GM19455 (cell line): ENCODE results near the gene BMPER.

Source experiments
- ATAC-seq: cut with Tn5 transposase; IDR thresholded peaks from one replicate; pipeline ENCODE4 v1.9.1; 2021; ENCODE audit not compliant: unreplicated experiment

BMPER gene

GRCh38 chr7:34086981-34087380, 181.6 kb downstream of the BMPER start:
- ATAC-seq: no peak

- ATAC-seq: no peak
Measured at GRCh38 chr7:34087892-34088891, 182.9 kb downstream of the BMPER start.

GRCh38 chr7:34090816-34091215, 185.5 kb downstream of the BMPER start:
- ATAC-seq: no peak

DNA sequence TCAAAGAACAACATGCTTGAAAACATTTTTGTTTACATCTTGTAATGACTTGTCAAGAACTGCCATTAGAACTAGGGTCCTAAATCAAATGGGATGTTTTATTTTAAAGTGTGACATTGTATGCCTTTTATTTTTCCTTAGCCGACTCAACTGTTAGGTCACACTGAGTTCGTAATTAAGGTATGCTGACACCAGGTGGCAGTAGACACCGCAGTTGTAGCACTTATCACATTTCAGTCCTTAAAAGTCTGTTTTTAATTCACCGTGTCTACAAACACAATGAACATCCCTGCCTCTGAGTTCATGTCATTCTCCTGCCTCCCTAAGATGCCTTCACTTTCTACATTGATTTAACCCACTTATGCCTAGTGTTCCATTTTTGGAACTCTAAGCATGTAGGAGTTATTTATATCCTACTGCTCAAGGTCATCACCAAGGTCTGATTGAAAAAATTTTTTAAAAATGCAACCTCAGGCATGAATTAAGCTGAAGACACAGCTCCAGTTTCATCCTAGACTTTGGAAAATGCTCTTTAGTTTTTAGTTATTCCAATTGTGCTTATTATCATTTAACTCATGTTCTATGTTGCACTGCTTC, 186.1 kb downstream of the BMPER start:
- ATAC-seq: no peak

DNA sequence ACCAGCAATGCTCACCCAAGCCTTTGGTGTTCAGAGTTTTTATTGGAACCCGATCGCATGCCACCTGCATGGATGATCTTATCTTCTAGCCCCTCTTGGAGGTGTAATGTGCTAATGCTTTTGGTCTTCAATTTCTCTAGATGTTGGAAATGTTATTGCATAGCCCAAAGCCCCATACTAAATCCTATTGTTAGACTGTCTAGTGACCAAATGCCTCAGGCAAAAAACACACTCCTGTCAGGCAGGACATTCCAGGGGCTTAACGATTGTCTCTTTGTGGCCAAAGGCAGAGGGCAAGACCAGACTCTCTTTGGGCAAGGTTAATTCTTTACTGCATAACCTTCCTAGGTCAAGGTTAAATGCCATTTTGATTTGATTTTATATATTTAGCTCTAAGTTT, 187.9 kb downstream of the BMPER start:
- ATAC-seq: no peak

DNA sequence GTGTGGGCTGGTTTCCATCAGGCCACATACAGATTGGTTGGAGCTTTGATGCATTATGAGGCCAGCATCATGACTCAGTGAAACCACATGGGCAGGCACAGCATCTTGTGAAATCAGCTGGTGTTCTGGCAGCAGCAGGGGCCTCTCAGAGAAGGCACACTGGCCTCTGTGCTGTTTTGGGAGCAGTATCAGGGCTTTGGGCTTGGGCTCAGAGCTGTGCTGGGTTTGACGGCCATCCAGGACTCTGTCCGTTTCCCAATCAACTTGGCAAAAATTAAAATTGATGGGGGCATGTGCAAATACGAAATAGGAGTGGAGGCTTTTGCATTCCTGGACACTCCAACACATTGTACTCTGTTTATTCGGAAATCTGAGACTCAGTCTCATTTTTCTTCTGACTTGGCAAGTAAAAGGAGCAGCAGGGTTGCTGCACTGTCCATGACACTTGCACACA, 190.9 kb downstream of the BMPER start:
- no peak for ATAC-seq

DNA sequence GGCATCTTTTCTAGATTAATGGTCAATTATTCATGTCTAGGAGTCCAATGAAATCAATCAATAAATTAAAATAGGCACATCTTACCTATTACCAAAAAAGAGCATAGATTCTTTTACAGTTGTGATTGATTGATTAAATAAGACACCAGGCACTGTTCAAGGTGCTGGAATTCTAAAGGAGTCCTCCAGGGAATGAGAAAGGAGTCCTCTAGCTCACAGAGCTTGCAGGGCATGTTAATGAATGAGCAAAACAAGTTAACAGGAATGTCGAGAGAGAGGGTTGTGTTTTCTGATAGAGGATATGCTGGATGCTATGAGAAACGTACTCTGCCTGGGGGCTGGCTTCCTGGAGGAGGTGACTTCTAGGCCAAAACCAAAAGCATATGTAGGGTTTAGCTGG, 191.4 kb downstream of the BMPER start:
- no peak for ATAC-seq

DNA sequence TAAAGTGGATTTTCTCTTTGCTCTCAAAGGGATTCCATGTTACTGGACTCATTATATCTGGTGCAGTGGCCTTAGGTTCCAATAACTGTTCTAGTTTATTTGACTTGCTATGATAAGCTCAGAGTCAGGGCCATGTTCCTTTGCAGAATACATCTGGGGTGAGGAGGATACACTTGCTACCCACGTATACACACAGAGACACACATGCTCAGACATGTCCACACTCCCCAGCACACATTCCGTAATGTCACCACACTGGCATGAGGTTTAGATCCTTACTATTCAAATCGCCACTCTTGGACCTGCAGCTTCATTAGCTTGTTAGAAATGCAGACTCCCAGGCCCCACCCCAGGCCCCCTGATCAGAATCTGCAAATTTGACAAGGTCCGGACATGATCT, 195.3 kb downstream of the BMPER start:
- no peak for ATAC-seq

- ATAC-seq: no peak
Measured at GRCh38 chr7:34104115-34104514, 198.8 kb downstream of the BMPER start.

DNA sequence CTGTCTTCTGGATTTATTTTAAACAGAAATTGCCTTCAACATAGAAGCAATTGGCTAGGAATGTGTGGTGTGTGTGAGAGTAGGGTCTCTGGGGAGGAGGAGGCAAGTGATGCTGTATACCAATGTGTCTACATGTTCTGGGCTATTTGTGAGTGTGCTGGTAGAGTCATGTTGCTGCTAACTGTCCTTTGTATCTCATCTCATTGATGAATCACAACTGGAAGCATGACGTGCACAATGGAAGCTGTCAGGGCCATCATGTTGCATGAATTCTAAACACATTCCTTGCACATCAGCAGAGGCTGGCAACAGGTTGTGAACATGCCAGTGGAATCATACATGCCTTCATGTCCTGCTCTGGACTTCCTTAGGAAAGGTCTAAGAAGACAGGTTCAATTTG, 199.7 kb downstream of the BMPER start:
- ATAC-seq: no peak

GRCh38 chr7:34107276-34107675, 201.9 kb downstream of the BMPER start:
- ATAC-seq: no peak

GRCh38 chr7:34108165-34108564, 202.8 kb downstream of the BMPER start:
- ATAC-seq: no peak

DNA sequence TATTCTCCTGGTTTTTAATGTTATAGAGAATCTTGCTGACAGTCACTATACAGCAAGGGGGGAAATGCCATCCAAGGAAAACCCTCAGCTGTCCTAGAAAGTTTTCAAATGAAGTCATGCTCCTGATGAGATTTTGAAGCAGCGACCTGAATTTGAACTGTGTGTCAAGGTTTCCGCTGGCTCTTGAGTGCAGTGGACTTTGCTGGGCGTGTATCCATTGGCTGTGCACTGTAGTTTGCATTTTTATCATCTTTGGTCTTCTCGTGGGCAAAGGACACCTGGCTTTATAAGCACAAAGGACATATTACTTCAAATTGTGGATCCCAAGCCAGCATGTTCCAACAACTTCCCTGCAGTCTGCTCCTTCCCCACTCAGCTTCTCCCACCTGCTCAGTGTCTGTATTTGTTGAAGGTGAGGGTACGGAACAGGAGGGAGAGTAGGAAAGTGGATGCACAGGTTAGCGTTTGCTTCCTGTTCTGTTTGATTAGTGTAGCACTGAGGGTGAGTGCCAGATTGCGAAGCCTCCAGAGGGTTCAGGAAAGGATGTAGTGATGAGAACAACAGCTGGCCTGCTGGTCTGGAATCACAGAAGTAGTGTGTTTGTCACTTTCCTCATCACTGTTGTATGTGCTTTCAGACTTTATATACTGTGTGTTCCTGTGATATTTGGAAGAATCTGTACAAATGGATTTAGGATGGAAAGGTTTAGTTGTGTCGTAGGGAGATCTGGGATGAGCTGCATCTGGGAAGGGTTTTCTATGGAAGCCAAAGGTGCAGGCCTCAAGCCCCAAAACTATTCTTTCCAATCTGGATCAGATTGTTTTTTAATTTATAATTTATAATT, 204.8 kb downstream of the BMPER start:
- no peak for ATAC-seq

DNA sequence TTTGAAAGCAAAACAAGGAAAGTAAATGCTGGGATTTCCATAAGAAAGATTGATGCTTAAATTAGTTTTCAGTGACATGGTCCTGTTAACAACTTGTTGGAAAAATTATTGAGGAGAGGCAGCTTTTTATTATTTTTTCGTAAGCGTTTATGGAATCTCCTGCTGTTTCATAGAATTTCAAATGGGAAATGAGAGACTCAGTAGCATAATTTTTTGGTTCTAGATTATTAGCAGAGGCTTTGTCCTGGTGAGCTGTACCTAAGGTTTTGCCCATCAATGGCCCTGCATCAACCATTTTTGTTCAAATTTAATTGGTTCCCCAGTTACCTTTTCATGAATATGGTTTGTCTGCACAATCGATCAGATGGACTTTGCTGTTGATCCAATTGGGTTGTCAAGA, 205.7 kb downstream of the BMPER start:
- ATAC-seq: no peak

DNA sequence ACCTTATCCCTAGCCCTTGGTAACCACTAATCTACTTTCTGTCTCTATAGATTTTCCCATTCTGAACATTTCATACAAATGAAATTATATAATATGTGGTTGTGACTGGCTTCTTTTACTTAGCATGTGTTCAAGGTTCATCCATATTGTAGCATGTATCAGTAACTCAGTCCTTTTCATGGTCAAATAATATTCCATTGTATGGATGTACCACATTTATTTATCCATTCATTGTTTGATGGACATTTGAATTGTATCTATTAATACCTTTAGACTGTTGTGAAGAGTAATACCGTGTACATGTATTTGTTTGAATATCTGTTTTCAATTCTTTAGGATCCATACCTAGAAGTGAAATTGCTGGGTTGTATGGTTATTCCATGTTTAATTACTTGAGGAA, 210.2 kb downstream of the BMPER start:
- no peak for ATAC-seq

GRCh38 chr7:34117573-34117972, 212.2 kb downstream of the BMPER start:
- no peak for ATAC-seq

- no peak for ATAC-seq
Measured at GRCh38 chr7:34121366-34121765, 216.0 kb downstream of the BMPER start.

DNA sequence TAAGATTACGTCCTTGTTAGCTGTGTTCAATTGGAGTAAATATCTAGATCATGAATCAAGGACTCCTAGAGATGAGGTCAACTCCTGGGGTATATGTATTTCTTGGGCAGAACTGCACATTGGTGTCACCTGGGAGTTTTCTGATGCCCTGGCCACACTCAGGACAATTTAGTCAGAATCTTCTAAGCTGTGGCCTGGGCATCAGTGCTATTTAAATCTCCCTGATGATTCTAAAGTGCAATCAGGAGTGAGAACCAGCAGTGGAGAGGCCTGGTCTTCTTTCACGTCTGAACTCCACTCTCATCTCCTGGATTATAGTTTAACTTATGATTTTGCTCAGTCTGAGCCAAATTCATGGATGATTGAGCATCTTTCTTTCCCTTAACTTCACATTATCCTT, 218.0 kb downstream of the BMPER start:
- no peak for ATAC-seq

- ATAC-seq: no peak
Measured at GRCh38 chr7:34124765-34125164, 219.4 kb downstream of the BMPER start.

DNA sequence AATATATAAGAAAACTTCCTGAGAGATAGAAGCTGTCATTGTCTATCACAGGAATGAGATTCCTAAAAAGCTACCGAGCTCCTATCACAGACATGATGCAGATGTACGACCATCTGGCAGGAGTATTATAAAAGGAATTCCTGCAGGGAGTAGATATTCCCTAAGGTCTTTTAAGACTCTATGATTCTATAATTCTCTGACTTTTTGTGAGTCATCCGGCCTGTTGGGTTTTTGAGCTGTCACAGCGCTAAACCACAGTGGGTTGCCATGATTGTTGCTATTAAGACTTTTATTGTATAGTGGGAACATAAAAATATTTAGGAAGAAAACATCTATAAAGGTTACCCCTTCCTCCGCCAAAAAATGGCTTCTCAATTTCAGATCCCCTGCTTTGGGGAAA, 223.4 kb downstream of the BMPER start:
- no peak for ATAC-seq

GRCh38 chr7:34130558-34131295, 225.4 kb downstream of the BMPER start:
- ATAC-seq: no peak
